ENCODE data around the gene CCDC88C.

CCDC88C gene

DNA sequence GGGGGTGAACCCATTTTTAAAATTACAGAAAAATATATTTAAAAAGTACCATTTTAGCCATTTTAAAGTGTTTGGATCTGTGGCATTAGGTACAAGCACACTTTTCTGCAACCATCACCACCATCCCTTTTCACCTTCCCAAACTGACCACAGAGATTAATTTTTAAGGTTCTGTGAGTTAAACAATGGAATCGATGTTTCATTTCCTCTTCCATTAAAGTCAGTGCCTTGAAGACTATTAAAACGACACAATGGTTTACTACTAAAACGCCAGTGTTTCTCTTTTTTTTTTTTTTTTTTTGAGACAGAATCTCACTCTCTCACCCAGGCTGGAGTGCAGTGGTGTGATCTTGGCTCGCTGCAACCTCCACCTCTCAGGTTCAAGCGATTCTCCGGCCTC, 95.0 kb downstream of the CCDC88C start:
- no peaks in the 10 kb centered on the region for H3K36me3 ChIP-seq (ENCODE audit: control insufficient read depth, insufficient read depth, low read length)
- TF ChIP-seq CTCF (IDR thresholded peaks at IDR 0.05), result no peak

GRCh38 chr14:91321131-91321530, 96.5 kb downstream of the CCDC88C start:
- no peaks in the 10 kb centered on the region for H3K9me3 ChIP-seq (ENCODE audit: control insufficient read depth, low read length)
- H3K36me3 ChIP-seq (ENCODE audit: control insufficient read depth, insufficient read depth, low read length), result no peaks in the 10 kb centered on the region
- peaks cover 20% of the 10 kb centered on the region for H3K4me1 ChIP-seq
- no peaks in the 10 kb centered on the region for H3K27me3 ChIP-seq (ENCODE audit: control insufficient read depth, insufficient read depth, low read length)
- H3K4me3 ChIP-seq (ENCODE audit: low read depth, low read length), result no peak overlapping the region
- no peak overlapping the region for H3K27ac ChIP-seq
- H3K4me2 ChIP-seq (ENCODE audit: low read length), result no peak overlapping the region
- H2AFZ ChIP-seq, result no peak overlapping the region
- no peak for TF ChIP-seq CTCF (IDR thresholded peaks at IDR 0.05)
- peaks cover 6% of the 10 kb centered on the region for H3K79me2 ChIP-seq
- H3K9ac ChIP-seq, result no peak overlapping the region

More for the DNA sequence above, 95.0 kb downstream of the CCDC88C start:
- Histone ChIP-seq H3K4me1 (peaks cover 26% of the 10 kb centered on the region), H3K9ac (no peak overlapping the region), H3K27me3 (ENCODE audit: control insufficient read depth, insufficient read depth, low read length) (no peaks in the 10 kb centered on the region), H3K79me2 (peaks cover 6% of the 10 kb centered on the region), H2AFZ (no peak overlapping the region), H3K4me2 (ENCODE audit: low read length) (no peak overlapping the region), H3K9me3 (ENCODE audit: control insufficient read depth, low read length) (no peaks in the 10 kb centered on the region), H3K27ac (no peak overlapping the region), H3K4me3 (ENCODE audit: low read depth, low read length) (no peak overlapping the region)

DNA sequence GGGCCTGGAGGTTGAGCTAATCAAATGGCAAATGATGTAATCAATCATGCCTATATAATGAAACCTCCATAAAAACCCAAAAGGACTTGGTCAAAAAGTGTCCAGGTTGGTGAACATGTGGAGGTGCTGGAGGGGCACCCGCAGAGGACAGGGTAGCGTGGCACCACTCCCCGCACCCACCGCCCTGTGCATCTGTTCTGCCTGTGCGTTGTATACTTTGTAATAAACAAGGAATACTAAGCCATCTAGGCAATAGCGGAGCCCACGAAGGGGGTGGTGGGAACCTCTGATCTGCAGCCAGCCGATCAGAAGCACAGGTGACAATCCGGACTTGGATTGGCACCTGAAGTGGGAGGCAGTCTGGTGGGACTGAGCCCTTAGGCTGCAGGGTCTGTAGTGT, 97.4 kb downstream of the CCDC88C start:
- Histone ChIP-seq H3K27me3 (ENCODE audit: control insufficient read depth, insufficient read depth, low read length) (no peaks in the 10 kb centered on the region), H3K4me1 (peaks cover 11% of the 10 kb centered on the region), H3K9ac (no peak overlapping the region), H3K4me2 (ENCODE audit: low read length) (no peak overlapping the region), H3K27ac (no peak overlapping the region), H3K36me3 (ENCODE audit: control insufficient read depth, insufficient read depth, low read length) (no peaks in the 10 kb centered on the region), H3K79me2 (peaks cover 6% of the 10 kb centered on the region), H2AFZ (no peak overlapping the region), H3K9me3 (ENCODE audit: control insufficient read depth, low read length) (no peaks in the 10 kb centered on the region), H3K4me3 (ENCODE audit: low read depth, low read length) (no peak overlapping the region)
- no peak for TF ChIP-seq CTCF (IDR thresholded peaks at IDR 0.05)

GRCh38 chr14:91318911-91319310, 98.7 kb downstream of the CCDC88C start:
- no peaks in the 10 kb centered on the region for H3K36me3 ChIP-seq (ENCODE audit: control insufficient read depth, insufficient read depth, low read length)
- H3K79me2 ChIP-seq, result peaks cover 6% of the 10 kb centered on the region
- no peaks in the 10 kb centered on the region for H3K27me3 ChIP-seq (ENCODE audit: control insufficient read depth, insufficient read depth, low read length)
- no peak overlapping the region for H3K9ac ChIP-seq
- H2AFZ ChIP-seq, result no peak overlapping the region
- no peak overlapping the region for H3K4me3 ChIP-seq (ENCODE audit: low read depth, low read length)
- no peak overlapping the region for H3K27ac ChIP-seq
- peaks cover 4% of the 10 kb centered on the region for H3K4me1 ChIP-seq
- H3K4me2 ChIP-seq (ENCODE audit: low read length), result no peak overlapping the region
- TF ChIP-seq CTCF (IDR thresholded peaks at IDR 0.05), result no peak
- no peaks in the 10 kb centered on the region for H3K9me3 ChIP-seq (ENCODE audit: control insufficient read depth, low read length)

All from parathyroid adenoma (tissue), 2 donors.